Loucy (cell line): ENCODE data around the gene SEMA5B.

Source experiments
- H2AFZ ChIP-seq: fragments of 200-600 bp; sonication (generic); 2 replicates; pipeline ENCODE4 v1.6.0; 2016; ENCODE audit warnings: antibody characterized with exemption, mild to moderate bottlenecking, low read length, moderate library complexity
- H3F3A ChIP-seq: fragments of 200-600 bp; 2 replicates; pipeline ENCODE4 v1.6.0; 2016; ENCODE audit warnings: antibody characterized with exemption, low read depth, mild to moderate bottlenecking
- H3K27me3 ChIP-seq: fragments of 200-600 bp; sonication (generic); 2 replicates; pipeline ENCODE4 v1.6.1; 2014; ENCODE audit warnings: low read length, mild to moderate bottlenecking; ENCODE audit not compliant: insufficient read depth, poor library complexity, severe bottlenecking
- H3K36me3 ChIP-seq: fragments of 200-600 bp; sonication (generic); 2 replicates; pipeline ENCODE4 v1.6.1; 2016; ENCODE audit warnings: low read length; ENCODE audit not compliant: insufficient read depth
- H3K4me1 ChIP-seq: fragments of 200-600 bp; sonication (generic); 2 replicates; pipeline ENCODE4 v1.5.1; 2014; ENCODE audit warnings: low read length, mild to moderate bottlenecking; ENCODE audit not compliant: insufficient read depth, poor library complexity, severe bottlenecking
- H3K4me2 ChIP-seq: fragments of 200-600 bp; sonication (generic); 2 replicates; pipeline ENCODE4 v1.6.0; 2014; ENCODE audit warnings: antibody characterized with exemption, low read length, low read depth, mild to moderate bottlenecking; ENCODE audit not compliant: poor library complexity, severe bottlenecking
- H3K4me3 ChIP-seq: fragments of 200-600 bp; sonication (generic); 2 replicates; pipeline ENCODE4 v1.5.1; 2014; ENCODE audit warnings: low read length, mild to moderate bottlenecking, mixed read lengths; ENCODE audit not compliant: poor library complexity, severe bottlenecking
- H3K79me2 ChIP-seq: fragments of 200-600 bp; sonication (generic); 2 replicates; pipeline ENCODE4 v1.6.1; 2014; ENCODE audit warnings: low read length; ENCODE audit not compliant: insufficient read depth
- H3K9ac ChIP-seq: fragments of 200-600 bp; sonication (generic); 2 replicates; pipeline ENCODE4 v1.6.0; 2014; ENCODE audit warnings: mild to moderate bottlenecking, low read depth, low read length, moderate library complexity; ENCODE audit not compliant: poor library complexity, severe bottlenecking
- H3K9me2 ChIP-seq: fragments of 200-600 bp; sonication (generic); replicated peaks from 2 replicates; pipeline ENCODE4 v1.6.1; 2016; ENCODE audit warnings: low read depth, low read length, mixed read lengths
- H3K9me3 ChIP-seq: fragments of 200-600 bp; sonication (generic); 2 replicates; pipeline ENCODE4 v1.6.1; 2014; ENCODE audit warnings: mild to moderate bottlenecking, antibody characterized with exemption, low read length, low read depth; ENCODE audit not compliant: insufficient read depth
- H4K20me1 ChIP-seq: fragments of 200-600 bp; sonication (generic); 2 replicates; pipeline ENCODE4 v1.6.0; 2014; ENCODE audit warnings: antibody characterized with exemption, low read length, mild to moderate bottlenecking; ENCODE audit not compliant: insufficient read depth, poor library complexity, severe bottlenecking
- EZH2phosphoT487 ChIP-seq: fragments of 200-600 bp; IDR thresholded peaks from 2 replicates; pipeline ENCODE4 v1.6.1; 2018; ENCODE audit warnings: antibody characterized with exemption, mild to moderate bottlenecking, moderate library complexity, borderline replicate concordance
- TF ChIP-seq, protein P1 (sequence below): fragments of 200-600 bp; sonication (generic); conservative IDR thresholded peaks from 2 replicates; pipeline ENCODE4 v1.5.1; 2014; ENCODE audit warnings: mild to moderate bottlenecking, antibody characterized with exemption, low read length

The SEMA5B gene

DNA sequence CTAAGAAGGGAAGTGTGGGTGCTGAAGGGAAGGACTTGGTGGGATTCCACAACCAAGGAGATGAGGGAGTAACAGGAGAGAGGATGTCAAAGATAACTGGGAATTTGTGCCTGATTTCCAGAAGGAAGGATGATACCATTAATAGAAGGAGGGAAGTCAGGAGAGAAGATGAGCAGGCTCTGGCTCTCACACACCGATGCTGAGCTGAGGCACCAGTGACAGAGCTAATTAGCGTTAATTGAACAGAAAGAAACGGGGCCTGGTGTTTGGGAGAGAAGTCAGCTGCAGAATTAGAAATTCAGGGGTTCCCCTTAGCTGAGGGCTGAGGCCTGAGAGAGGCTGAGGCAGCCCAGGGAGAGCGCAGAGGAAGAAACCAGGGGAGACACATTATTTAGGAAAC, 27.4 kb upstream of the SEMA5B start:
- H2AFZ ChIP-seq: no peak overlapping the region
- no peak overlapping the region for H3K4me2 ChIP-seq
- no peaks in the 10 kb centered on the region for H3K79me2 ChIP-seq
- no peaks in the 10 kb centered on the region for H3K9me3 ChIP-seq
- no peak overlapping the region for H3K9ac ChIP-seq
- H3K27me3 ChIP-seq: no peaks in the 10 kb centered on the region
- H3K9me2 ChIP-seq: no peaks in the 10 kb centered on the region
- no peak for TF ChIP-seq EZH2phosphoT487
- TF ChIP-seq, protein P1, sequence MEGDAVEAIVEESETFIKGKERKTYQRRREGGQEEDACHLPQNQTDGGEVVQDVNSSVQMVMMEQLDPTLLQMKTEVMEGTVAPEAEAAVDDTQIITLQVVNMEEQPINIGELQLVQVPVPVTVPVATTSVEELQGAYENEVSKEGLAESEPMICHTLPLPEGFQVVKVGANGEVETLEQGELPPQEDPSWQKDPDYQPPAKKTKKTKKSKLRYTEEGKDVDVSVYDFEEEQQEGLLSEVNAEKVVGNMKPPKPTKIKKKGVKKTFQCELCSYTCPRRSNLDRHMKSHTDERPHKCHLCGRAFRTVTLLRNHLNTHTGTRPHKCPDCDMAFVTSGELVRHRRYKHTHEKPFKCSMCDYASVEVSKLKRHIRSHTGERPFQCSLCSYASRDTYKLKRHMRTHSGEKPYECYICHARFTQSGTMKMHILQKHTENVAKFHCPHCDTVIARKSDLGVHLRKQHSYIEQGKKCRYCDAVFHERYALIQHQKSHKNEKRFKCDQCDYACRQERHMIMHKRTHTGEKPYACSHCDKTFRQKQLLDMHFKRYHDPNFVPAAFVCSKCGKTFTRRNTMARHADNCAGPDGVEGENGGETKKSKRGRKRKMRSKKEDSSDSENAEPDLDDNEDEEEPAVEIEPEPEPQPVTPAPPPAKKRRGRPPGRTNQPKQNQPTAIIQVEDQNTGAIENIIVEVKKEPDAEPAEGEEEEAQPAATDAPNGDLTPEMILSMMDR: no peak
- H3F3A ChIP-seq: no peaks in the 10 kb centered on the region
- peaks cover 21% of the 10 kb centered on the region for H3K4me1 ChIP-seq
- H3K4me3 ChIP-seq: no peak overlapping the region
- no peaks in the 10 kb centered on the region for H3K36me3 ChIP-seq
- no peaks in the 10 kb centered on the region for H4K20me1 ChIP-seq

DNA sequence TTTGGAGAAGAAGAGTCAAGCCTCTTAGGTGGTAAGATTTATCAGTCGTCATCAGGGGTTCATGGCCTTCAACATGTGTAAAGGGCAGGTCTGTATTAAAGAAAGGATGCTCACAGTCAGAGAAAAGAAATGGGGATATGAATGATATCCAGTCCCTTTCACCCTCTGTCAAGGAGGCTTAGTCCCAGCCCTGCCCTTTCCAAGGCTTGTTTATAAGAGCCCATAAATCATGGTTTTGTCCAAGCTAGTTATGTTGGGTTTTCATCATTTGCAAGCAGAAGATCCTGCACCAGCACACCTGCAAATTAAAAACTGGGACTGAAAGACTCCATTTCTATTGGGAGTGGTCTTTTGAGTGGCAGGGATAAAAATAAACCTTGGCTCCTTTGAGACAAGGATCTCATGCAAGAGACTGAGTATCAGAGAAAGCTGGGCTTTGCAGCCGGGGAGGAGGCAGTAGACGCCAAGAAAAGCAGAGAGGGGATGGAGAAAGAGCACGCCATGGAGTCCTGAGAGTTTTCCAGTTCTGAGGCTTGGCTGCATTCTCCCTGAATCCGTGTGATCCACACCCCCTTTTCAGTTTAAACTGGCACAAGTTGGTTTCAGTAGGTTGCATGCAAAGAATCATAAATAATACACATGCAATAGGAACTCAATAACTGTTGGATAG, 26.7 kb upstream of the SEMA5B start:
- no peaks in the 10 kb centered on the region for H3K36me3 ChIP-seq
- H3K9me2 ChIP-seq: no peaks in the 10 kb centered on the region
- no peaks in the 10 kb centered on the region for H3F3A ChIP-seq
- H3K9me3 ChIP-seq: no peaks in the 10 kb centered on the region
- H3K27me3 ChIP-seq: no peaks in the 10 kb centered on the region
- no peak overlapping the region for H3K9ac ChIP-seq
- peaks cover 21% of the 10 kb centered on the region for H3K4me1 ChIP-seq
- no peak for TF ChIP-seq EZH2phosphoT487
- TF ChIP-seq, protein P1: no peak
- no peak overlapping the region for H2AFZ ChIP-seq
- no peak overlapping the region for H3K4me3 ChIP-seq
- no peak overlapping the region for H3K4me2 ChIP-seq
- H3K79me2 ChIP-seq: no peaks in the 10 kb centered on the region
- no peaks in the 10 kb centered on the region for H4K20me1 ChIP-seq

DNA sequence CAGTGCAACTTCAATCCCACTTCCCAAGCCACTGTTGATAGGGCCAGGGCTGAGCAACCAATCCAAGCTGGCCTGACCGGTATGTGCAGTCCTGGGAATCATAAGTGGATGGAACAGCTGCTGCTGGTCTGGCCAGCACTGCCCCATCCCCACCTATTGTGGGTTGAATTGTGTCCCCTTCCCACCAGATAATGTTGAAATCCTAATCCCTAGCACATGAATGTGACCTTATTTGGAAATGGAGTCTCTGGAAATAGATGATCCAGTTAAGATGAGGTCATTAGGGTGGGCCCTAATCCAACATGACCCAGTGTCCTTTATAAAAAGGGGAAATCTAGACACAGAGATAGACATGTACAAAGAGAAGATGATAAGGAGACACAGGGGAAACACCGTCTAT, 25.5 kb upstream of the SEMA5B start:
- Histone ChIP-seq H3F3A (no peaks in the 10 kb centered on the region), H3K27me3 (no peaks in the 10 kb centered on the region), H2AFZ (no peak overlapping the region), H3K4me1 (peaks cover 20% of the 10 kb centered on the region), H3K9me2 (no peaks in the 10 kb centered on the region), H3K4me2 (no peak overlapping the region), H3K9me3 (no peaks in the 10 kb centered on the region), H3K79me2 (no peaks in the 10 kb centered on the region), H3K4me3 (no peak overlapping the region), H3K9ac (no peak overlapping the region), H3K36me3 (no peaks in the 10 kb centered on the region), H4K20me1 (no peaks in the 10 kb centered on the region)
- TF ChIP-seq, protein P1: no peak
- no peak for TF ChIP-seq EZH2phosphoT487
